HepG2 (cell line): Measurements from ENCODE around the gene CEP78. TPM values are rescaled to one million over a fixed set of nuclear protein-coding genes. Genes with fewer than 3 reads are reported as not detected.
"Not testable (repeated sequence)": the region's sequence is repeated elsewhere in the genome, so short reads cannot be mapped to it uniquely, and the experiment has no call there.

Experiments used
- ATAC-seq: fragments of 200-7000 bp; cut with Tn5 transposase; 3 replicates; pipeline ENCODE4 v1.9.1; 2020; ENCODE audit warnings: mild to moderate bottlenecking, moderate library complexity
- BruUV-seq: library from RNA; stranded (reverse); fragments of 400-500 nt; replicated peaks from 2 replicates; lab custom pipeline; 2021; lab: Mats Ljungman, UMichigan
- CTCF ChIA-PET: fragments of 300-600 bp; formaldehyde crosslinking; extraction: SDS; loops from one replicate; lab custom pipeline; 2021; ENCODE audit warnings: low total read pairs, inconsistent platforms, low intra/inter-chr PET ratio; lab: Yijun Ruan, JAX
- POLR2A ChIA-PET: fragments of 350-600 bp; sonication (Branson Sonifier 250); formaldehyde crosslinking; loops from one replicate; lab custom pipeline; 2020; ENCODE audit warnings: antibody characterized with exemption, inconsistent platforms; lab: Yijun Ruan, JAX
- DNase-seq: peaks from one replicate; pipeline ENCODE4 v3.0.0-alpha.2; 2015; ENCODE audit warnings: low spot score
- FAIRE-seq: peaks from 3 replicates; lab custom pipeline; 2011; peaks lifted over from hg19 to GRCh38; lab: Jason Lieb, UNC
- H2AFZ ChIP-seq: one replicate; pipeline ENCODE4 v1.6.1; 2011; ENCODE audit warnings: low read length, inconsistent platforms
- H3K27ac ChIP-seq: fragments of 300-600 bp; 3 replicates; pipeline ENCODE4 v1.8.0; 2011; ENCODE audit warnings: mixed run types, mild to moderate bottlenecking, mixed read lengths, low read length, inconsistent platforms; ENCODE audit not compliant: insufficient read depth; ENCODE audit errors: extremely low read length
- H3K27me3 ChIP-seq, 2 experiments: fragments of 200-600 bp in 1 of 2; 2 replicates in 1 of 2; 3 replicates in 1 of 2; pipeline versions ENCODE4 v1.6.0 to v1.8.0; 2011; ENCODE audit warnings: low read length in 2 of 2, mild to moderate bottlenecking in 2 of 2, moderate library complexity in 2 of 2, inconsistent platforms in 1 of 2; ENCODE audit not compliant: insufficient read depth in 2 of 2, control insufficient read depth in 1 of 2
- H3K36me3 ChIP-seq, 2 experiments: fragments of 200-600 bp in 1 of 2; replicated peaks in 1 of 2; 2 replicates in 1 of 2; 3 replicates in 1 of 2; pipeline versions ENCODE4 v1.5.1 to v1.8.0; 2011; ENCODE audit warnings: low read length in 2 of 2, inconsistent platforms in 1 of 2; ENCODE audit not compliant: insufficient read depth in 2 of 2, control insufficient read depth in 1 of 2
- H3K4me1 ChIP-seq: 2 replicates; pipeline ENCODE4 v1.5.1; 2012; ENCODE audit warnings: low read length, inconsistent platforms; ENCODE audit not compliant: insufficient read depth
- H3K4me2 ChIP-seq: 2 replicates; pipeline ENCODE4 v1.6.0; 2011; ENCODE audit warnings: low read depth, low read length, inconsistent platforms
- H3K4me3 ChIP-seq, 3 experiments: fragments of 200-600 bp in 1 of 3; sonication (generic), shearing (Covaris generic) in 1 of 3; replicated peaks in 1 of 3; 2 replicates each; pipeline ENCODE4 v1.5.1; 2011 to 2016; ENCODE audit warnings: low read length in 3 of 3, inconsistent platforms in 2 of 3, low read depth in 2 of 3, mild to moderate bottlenecking in 2 of 3, control low read depth in 1 of 3, mixed read lengths in 1 of 3; ENCODE audit not compliant: insufficient read depth in 1 of 3
- H3K79me2 ChIP-seq: one replicate; pipeline ENCODE4 v1.6.1; 2011; ENCODE audit warnings: low read length, inconsistent platforms; ENCODE audit not compliant: insufficient read depth
- H3K9ac ChIP-seq: 2 replicates; pipeline ENCODE4 v1.6.0; 2011; ENCODE audit warnings: mild to moderate bottlenecking, low read depth, low read length, inconsistent platforms; ENCODE audit not compliant: insufficient read depth
- H3K9me3 ChIP-seq: 2 replicates; pipeline ENCODE4 v1.5.1; 2012; ENCODE audit warnings: mild to moderate bottlenecking, low read length
- H4K20me1 ChIP-seq: 2 replicates; pipeline ENCODE4 v1.6.0; 2011; ENCODE audit warnings: inconsistent platforms, mild to moderate bottlenecking, low read length, moderate library complexity; ENCODE audit not compliant: insufficient read depth
- CTCF ChIP-seq: sonication (generic); formaldehyde crosslinking; IDR thresholded peaks from 2 replicates; pipeline ENCODE4 v1.5.0; 2020; ENCODE audit warnings: mild to moderate bottlenecking, missing genetic modification reagents, moderate library complexity
- ETV5 ChIP-seq: IDR thresholded peaks from 2 replicates; pipeline ENCODE4 v1.6.1; 2018; ENCODE audit warnings: missing biosample characterization, missing genetic modification reagents, inconsistent platforms, borderline replicate concordance
- FOXA1 ChIP-seq, 2 experiments: fragments of 450-650 bp in 1 of 2; sonication (generic) in 1 of 2; formaldehyde crosslinking in 1 of 2; IDR thresholded peaks; 2 replicates each; pipeline versions ENCODE4 v1.4.0 to v1.6.1; 2016 to 2020; ENCODE audit warnings: missing genetic modification reagents in 1 of 2
- FOXA3 ChIP-seq: IDR thresholded peaks from 2 replicates; pipeline ENCODE4 v1.6.1; 2016; ENCODE audit warnings: missing genetic modification reagents, missing compliant biosample characterization
- GABPB1 ChIP-seq: IDR thresholded peaks from 2 replicates; pipeline ENCODE4 v1.6.1; 2016; ENCODE audit warnings: mild to moderate bottlenecking, missing genetic modification reagents, moderate library complexity, missing compliant biosample characterization
- SP5 ChIP-seq: IDR thresholded peaks from 2 replicates; pipeline ENCODE4 v1.6.1; 2016; ENCODE audit warnings: low read depth, borderline replicate concordance
- STAG1 ChIP-seq: sonication (generic); formaldehyde crosslinking; IDR thresholded peaks from 2 replicates; pipeline ENCODE4 v1.4.0; 2020; ENCODE audit warnings: missing genetic modification reagents
- TBX2 ChIP-seq: sonication (generic); formaldehyde crosslinking; IDR thresholded peaks from 2 replicates; pipeline ENCODE4 v1.5.0; 2020; ENCODE audit warnings: missing genetic modification reagents, mild to moderate bottlenecking, borderline replicate concordance
- ZMYM4 ChIP-seq: sonication (generic); formaldehyde crosslinking; IDR thresholded peaks from 2 replicates; pipeline ENCODE4 v1.8.1; 2023; ENCODE audit warnings: mild to moderate bottlenecking, missing genetic modification reagents
- ZNF292 ChIP-seq: sonication (generic); formaldehyde crosslinking; IDR thresholded peaks from 2 replicates; pipeline ENCODE4 v1.8.1; 2022; ENCODE audit warnings: mild to moderate bottlenecking, low read depth, missing genetic modification reagents, borderline replicate concordance
- ZNF687 ChIP-seq: sonication (generic); formaldehyde crosslinking; IDR thresholded peaks from 2 replicates; pipeline ENCODE4 v1.5.1; 2020; ENCODE audit warnings: mild to moderate bottlenecking, missing genetic modification reagents, moderate library complexity
- WGBS: methylation state at CpG from one replicate; pipeline ENCODE4 v1.1.6; 2017; ENCODE audit warnings: low lambda C conversion rate; 5-methylcytosine and 5-hydroxymethylcytosine counted together
- in situ Hi-C: cut with HindIII; loops from 2 replicates; pipeline ENCODE4 v1.10.0; 2017; ENCODE audit warnings: low pct_unique_long_range_greater_than_20kb; ENCODE audit not compliant: extremely low pct_ligation_motif_present
- intact Hi-C: fragments of 100-400 bp; cut with micrococcal nuclease; formaldehyde crosslinking; loops from one replicate; pipeline ENCODE4 v1.10.0; 2022; ENCODE audit not compliant: unreplicated experiment
- polyA plus RNA-seq, 8 experiments: library from polyadenylated mRNA; depleted of rRNA in 3 of 8; stranded (reverse) in 7 of 8; unstranded in 1 of 8; fragments of >200 nt; fragmentation: Illumina TruSeq in 4 of 8; extraction: Trizol in 4 of 8; gene quantifications; 2 replicates each; pipeline versions ENCODE4 v1.2.1 to v1.2.3, GENCODE V29; 2011 to 2016; ENCODE audit warnings: low read depth in 4 of 8, missing spikeins in 1 of 8, mixed read lengths in 1 of 8; ENCODE audit not compliant: insufficient read depth in 1 of 8
- total RNA-seq, 5 experiments: library from RNA; depleted of rRNA; stranded (reverse); fragments of >200 nt; fragmentation: Illumina TruSeq; extraction: Trizol; gene quantifications; 2 replicates each; pipeline ENCODE4 v1.2.3, GENCODE V29; 2016; ENCODE audit warnings: low read depth in 1 of 5

CEP78 gene
- total and polyA plus RNA-seq, 2 of the 13 experiments (the other 11 are each of a cell fraction or from before 2014, with no cell fraction given): 5.1 to 30.8 TPM

GRCh38 chr9:78201158-78201777 is 34.6 kb upstream of the CEP78 start:
- WGBS: 15% methylated on average over 5 of the region's 16 CpGs
- H3K27ac ChIP-seq; FAIRE-seq; intact Hi-C loops; H3K36me3 ChIP-seq; POLR2A ChIA-PET; H3K9me3 ChIP-seq; H2AFZ ChIP-seq; H3K79me2 ChIP-seq; CTCF ChIA-PET; H3K9ac ChIP-seq; H4K20me1 ChIP-seq; H3K27me3 ChIP-seq; BruUV-seq; in situ Hi-C loops; TF ChIP-seq FOXA1 (IDR thresholded peaks at IDR 0.05): not testable (repeated sequence)
- Histone ChIP-seq H3K4me1 (0 out of 2 replicates have a peak, but pooled peaks cover 10% of the 10 kb centered on the region), H3K4me2 (peak overlapping the region; percentile 61), H3K4me3 (peak overlapping the region in 2 of 3 experiments; percentile 9 to 33; a peak in 1 of 6 replicates)
- 0 out of 2 replicates have a peak, but pooled peaks have one; percentile 9 for TF ChIP-seq STAG1 (CRISPR knock-in tag)
- peak; percentile 34; the same call in 1 of the 2 replicates for TF ChIP-seq SP5 (CRISPR knock-in tag)
- TF ChIP-seq ETV5 (CRISPR knock-in tag): peak; percentile 30; the same call in 1 of the 2 replicates
- 0 out of 2 replicates have a peak, but pooled peaks have one; percentile 16 for TF ChIP-seq TBX2 (CRISPR knock-in tag)
- peak; percentile 73; the same call in 1 of the 2 replicates for TF ChIP-seq ZNF292
- peak; percentile 68 for TF ChIP-seq FOXA1 (CRISPR knock-in tag; IDR thresholded peaks at IDR 0.05)
- TF ChIP-seq ZMYM4: peak; percentile 23; the same call in 1 of the 2 replicates
- TF ChIP-seq GABPB1 (CRISPR knock-in tag): 0 out of 2 replicates have a peak, but pooled peaks have one; percentile 32
- peak; percentile 64 for TF ChIP-seq FOXA3
- peak; percentile 25; the same call in 1 of the 2 replicates for TF ChIP-seq ZNF687 (CRISPR knock-in tag)
- peak; percentile 31 for TF ChIP-seq CTCF (CRISPR knock-in tag)
- ATAC-seq (peak; percentile 84), DNase-seq (peak; percentile 46)
